HG02943 (cell line): ENCODE data around the gene SAYSD1.

ENCODE experiments used
- ATAC-seq: cut with Tn5 transposase; IDR thresholded peaks from one replicate; pipeline ENCODE4 v1.9.1; 2021; ENCODE audit warnings: mild to moderate bottlenecking, low read depth, moderate library complexity; ENCODE audit not compliant: unreplicated experiment

The SAYSD1 gene

DNA sequence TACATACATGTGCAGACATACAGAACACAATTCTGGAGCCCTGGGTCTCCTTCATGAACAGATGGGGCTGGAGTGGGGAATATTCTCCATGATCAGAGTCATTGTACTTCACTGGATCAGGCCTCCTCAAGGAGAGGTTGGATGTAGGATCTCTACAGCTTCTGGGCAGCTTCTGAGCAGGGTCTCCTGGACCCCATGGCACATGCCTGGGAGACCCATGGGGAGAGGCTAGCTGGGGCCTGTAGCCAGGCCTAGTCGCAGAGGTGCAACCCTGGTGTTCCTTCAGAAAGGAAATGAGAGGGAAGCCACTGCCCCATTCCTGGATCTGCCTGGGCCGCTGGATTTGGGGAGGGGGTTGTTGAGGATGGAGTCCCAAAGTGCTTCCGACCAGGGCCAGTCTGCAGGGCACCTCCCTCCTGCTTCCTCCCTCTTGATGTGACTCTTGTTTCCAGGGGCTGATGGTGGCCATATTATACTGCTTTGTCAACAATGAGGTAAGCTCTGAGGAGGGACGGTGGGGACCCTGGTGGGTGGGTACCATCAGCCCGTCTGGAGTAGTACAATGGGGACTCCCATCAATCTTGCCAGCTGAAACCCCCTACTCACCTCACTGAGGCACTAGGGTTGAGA, 34.6 kb downstream of the SAYSD1 start:
- ATAC-seq, result no peak

DNA sequence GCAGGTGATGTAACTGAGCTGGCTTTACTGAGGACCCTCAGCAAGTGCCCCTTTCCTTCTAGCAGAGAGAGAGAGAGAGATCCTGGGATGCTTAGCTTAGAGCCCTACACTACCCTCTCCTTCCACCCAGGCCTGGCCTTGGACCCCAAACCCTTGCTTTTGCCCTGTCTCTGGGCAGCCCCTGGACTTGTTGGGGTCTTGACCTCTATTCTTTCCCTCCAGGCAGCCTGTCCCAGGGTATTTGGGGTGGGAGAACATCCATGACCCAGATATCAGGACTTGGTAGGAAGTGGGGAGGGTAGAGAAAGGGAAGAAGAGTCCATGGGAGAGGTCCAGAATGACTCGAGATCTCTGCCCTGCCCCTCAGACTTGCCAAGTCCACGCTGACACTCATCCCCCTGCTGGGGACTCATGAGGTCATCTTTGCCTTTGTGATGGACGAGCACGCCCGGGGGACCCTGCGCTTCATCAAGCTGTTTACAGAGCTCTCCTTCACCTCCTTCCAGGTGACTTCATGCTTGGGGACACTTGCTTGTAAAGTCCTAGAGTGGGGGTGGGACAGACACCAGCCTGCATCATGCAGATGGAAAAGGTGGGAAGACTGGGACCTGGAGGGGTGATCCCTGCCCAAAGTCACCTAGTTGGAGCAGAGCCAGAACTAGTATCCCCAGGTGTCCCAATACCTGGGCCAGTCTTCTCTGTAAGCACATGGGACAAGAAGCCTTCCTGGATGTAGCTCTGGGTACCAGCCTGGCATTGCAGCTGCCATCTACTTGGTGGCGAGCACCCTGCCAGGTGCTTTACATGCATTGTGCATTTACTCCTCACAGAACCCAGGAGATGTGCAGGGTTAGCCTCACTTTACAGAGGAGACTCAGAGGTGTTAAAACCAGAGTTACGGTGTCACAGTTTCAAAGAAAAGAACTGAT, 35.5 kb downstream of the SAYSD1 start:
- no peak for ATAC-seq

DNA sequence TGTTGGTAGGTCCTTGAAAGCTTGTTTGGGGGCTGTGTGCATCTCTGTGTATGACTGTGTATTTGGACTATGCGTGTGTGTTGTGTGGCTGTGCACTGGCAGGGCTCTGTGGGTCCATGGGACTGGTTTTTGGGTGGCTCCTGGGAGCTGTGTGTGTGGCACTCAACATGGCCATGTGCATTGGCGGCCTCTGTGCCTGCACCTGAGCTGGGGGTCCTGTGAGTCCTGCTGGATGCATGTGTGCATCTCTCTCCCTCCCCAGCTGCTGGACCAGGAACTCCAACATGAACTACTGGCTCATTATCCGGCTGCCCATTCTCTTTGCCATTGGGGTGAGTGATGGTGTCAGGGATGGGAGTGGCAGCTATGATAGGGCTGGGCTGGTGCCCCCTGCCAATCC, 36.3 kb downstream of the SAYSD1 start:
- ATAC-seq, result no peak

DNA sequence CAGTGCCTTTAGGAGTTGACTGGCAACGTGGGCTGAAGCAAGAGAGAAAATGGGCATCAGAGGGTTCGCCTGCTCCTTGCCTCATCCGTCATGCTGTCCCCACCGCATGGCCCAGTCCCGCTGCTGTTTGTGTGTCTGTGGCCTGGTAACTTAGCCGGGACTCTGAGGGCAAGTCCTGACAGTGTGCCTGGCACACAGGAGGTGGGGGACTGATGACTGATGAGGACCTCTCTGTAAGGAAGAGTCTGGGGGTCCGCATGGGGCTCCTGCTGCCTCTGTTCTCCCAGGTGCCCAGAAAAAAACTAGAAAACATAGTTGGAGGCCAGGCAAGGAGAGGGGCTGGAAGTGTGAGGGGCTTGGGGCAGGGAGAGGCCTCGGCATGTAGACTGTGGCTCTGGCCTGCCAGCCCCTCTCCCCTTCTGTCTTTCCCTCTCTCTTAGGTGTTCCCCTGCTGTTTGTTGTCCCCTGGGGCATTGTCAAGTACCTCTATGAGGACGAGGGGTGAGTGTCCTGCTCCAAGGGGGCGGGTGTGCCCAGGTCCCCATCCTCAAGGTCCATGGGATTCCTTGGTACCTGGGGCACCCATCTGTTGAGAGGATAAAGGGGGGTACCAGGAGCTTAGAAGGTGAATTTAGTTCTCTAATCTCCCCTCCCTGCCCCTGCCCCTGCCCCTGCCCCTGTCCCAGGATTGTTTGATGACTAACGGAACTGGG, 36.9 kb downstream of the SAYSD1 start:
- no peak for ATAC-seq

DNA sequence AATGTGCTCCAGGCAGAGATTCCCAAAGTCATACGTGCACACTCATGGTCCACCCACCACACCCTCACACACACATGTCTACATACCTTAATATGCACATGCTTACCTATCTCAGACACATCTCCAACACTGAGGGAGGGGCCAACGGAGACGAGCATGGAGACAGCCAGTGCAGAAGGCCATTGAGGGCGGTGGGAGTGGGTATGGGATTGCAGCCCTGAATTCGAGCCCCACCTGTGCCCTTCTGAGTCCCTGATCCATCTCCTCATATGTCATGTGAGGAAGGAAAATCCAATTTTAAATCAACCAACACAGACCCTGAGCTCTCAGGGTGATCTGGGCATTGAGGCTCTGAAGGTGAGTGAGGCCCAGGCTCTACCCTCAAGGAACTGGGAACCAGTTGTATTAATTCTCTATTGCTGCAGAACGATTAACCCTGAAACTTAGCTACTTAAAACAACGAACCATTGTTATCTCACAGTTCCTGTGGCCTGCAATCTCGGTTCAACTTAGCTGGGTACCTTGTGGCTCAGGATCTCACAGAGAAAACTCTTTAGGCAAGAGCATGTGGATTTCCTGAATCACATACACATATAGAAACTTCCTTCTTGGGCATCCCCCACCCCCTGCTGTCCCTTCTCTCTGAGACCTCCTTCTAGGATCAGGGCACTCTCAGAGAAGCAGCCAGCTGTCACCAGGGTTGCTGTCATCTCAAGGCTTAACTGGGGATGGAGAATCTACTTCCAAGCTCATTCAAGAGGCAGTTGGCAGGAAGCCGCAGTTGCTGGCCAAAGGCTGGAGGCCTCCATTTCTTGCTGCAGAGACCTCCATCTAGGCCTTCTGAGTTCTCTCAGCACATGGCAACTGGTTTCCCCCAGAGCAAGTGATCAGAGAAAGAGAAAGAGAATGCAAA, 38.1 kb downstream of the SAYSD1 start:
- ATAC-seq, result no peak

DNA sequence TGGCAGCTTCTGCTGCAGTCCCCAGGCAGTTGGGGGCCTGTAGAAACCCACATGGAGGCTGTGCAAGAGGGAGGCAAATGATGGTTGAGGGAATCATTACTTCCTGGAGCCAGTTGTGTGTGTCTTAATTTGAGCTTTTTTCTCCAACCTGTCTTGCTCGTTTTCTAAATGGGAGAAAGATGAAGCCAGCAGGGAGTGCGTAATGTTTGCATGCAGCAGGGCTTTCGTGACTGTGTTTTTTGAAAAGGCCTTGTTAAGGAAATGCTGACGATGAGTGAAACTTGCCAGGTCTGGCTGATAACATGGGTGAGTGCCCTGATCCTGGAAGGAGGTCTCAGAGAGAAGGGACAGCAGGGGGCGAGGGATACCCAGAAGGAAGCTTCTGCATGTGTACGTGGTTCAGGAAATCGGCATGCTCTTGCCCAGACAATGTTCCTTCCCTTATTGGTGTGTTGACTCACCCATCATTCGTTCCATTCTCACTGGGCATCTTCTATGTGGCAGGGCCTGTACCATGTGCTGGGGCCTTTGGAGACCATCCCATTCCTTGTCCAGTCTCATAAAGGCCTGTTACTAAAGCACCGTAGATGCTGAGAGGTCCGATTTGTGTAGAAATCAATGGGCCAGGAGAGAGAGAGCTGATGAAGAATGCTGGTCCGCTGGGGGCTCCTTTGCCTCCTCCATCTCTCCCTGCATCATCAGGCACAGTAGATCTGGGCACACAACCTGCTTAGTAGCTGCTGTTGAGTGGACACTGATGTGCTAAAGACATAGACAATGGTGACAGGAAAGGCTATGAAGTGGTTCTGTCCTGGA, 39.0 kb downstream of the SAYSD1 start:
- no peak for ATAC-seq

DNA sequence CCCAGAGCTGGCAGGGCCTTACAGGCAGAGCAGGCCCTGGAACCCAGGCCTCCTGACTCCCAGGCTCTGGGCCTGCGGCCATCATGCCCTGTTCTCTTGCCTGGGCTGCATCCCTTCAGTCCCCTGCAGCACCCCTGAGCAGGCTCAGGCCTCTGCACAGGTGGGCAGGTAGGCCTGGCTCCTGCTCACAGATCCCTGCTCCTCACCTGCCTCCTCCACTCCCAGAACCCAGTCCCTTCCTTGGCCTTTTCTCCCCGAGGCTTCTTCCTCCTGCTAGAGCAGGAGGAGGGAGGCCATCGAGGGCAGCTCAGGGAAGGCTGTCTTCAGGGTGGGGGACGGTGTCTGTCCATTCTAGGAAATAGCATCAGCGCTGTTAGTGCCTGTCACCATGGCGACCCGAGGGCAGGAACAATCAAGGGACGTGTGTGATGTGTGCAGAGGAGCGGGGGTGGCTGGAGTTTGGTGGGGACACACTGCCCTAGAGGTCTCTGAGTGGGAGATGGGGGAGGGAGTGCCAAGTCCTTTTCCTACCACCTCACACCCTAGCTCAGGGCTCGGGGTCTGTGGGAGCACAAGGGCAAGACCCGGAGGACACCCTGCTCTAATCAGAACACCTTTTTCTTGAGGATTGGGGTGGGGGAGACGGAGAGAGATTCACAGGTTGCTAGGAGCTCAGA, 39.8 kb downstream of the SAYSD1 start:
- no peak for ATAC-seq

DNA sequence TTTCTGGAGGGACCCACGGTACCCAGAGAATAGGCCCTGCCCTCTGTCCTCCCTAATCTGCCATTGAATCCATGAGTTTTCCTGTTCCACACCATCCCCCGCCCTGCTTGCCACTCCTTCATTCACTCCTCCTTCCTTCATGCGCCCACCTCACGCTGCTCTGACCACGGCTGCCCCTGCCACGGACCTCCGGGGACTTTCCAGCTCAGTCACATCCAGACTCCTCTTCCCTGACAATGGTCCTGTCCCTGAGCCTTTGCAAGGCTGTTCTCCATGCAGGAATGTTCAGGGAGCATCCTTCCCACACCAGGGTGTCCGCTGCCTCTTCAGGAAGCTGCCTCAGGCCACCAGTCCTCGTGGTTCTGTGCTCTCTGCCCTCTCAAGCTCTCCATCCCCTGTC, 40.5 kb downstream of the SAYSD1 start:
- no peak for ATAC-seq

DNA sequence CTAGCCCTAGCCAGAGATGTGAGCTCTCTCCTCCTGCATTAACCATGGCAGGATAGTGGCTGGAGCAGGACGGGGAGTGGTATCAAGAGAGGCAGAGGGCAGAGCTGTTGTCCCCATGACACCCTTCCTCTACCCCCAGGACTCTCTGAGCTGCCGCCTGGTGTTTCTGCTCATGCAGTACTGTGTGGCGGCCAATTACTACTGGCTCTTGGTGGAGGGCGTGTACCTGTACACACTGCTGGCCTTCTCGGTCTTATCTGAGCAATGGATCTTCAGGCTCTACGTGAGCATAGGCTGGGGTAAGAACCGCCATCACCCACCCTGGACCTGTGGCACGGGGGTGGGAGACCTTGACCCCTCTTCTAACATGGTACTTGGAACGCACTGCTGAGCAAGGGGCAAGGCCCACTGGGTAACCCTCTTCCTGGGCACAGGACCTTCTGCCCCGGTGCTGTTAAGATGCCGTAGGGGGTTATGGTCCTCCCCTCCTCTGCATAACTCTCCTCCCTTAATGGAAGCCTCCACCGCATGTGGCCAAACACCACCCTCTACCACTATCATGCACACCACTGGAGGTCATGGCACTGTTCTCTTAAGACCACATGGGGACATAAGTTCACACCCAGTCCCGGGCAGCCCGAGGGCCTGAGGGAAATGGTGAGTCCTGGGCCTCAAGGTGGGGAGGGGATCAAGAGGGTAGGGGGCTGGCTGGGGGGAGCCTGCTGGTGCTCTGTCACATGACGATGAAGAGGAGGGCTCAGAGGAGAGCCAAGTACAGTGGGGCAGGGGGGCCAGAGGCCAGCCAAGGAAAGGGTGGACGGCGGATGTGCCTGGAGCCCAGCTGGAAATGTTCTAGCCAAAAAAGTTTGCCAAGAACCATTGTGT, 41.3 kb downstream of the SAYSD1 start:
- no peak for ATAC-seq

DNA sequence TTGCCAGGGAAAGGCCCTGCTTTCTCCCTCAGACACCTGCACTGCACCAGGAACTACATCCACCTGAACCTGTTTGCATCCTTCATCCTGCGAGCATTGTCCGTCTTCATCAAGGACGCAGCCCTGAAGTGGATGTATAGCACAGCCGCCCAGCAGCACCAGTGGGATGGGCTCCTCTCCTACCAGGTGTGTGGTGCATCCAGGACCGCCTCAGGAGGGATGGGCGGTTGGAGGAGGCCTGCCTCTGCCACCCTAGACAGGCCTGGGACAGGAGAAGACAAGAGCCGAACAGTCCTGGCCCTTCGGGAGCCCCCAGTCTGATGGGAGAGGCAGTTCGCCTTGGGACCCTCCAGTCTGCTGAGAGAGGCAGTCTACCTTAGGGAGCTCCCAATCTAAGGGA, 42.2 kb downstream of the SAYSD1 start:
- ATAC-seq, result no peak

DNA sequence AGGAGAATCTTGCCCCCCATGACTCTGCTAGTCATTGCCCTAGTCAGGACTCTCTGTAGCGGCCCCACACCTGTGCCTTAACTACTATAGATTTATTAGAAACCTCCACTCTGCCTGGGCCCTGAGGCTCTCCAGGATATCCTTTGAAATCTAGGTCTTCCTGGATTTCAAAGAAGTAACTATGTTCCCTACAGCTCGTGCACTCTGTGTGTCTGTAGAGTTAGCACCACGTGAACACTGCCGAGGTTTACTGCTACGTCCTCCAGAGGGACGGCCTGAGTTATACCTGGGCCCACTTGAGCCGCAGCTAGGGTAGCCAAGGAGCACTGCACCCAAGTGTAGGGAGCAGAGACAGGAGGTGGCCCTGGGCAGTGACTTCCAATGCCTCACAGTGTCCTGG, 46.6 kb downstream of the SAYSD1 start:
- no peak for ATAC-seq

DNA sequence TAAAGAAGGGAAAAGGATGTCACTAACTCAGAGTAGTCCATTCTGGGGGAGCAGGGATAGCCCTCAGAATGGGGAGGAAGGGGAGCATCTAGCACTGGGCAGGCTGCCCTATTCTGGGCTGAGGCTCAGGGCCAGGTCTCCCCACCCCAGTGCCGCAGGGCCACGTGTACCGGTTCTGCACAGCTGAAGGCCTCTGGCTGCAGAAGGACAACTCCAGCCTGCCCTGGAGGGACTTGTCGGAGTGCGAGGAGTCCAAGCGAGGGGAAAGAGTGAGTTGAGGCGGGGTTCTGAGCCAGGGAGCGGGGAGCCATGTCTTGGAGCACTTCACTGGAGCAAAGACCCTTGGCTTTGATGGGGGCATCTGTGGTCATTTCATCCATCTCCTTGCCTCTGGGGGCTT, 49.4 kb downstream of the SAYSD1 start:
- ATAC-seq, result no peak

DNA sequence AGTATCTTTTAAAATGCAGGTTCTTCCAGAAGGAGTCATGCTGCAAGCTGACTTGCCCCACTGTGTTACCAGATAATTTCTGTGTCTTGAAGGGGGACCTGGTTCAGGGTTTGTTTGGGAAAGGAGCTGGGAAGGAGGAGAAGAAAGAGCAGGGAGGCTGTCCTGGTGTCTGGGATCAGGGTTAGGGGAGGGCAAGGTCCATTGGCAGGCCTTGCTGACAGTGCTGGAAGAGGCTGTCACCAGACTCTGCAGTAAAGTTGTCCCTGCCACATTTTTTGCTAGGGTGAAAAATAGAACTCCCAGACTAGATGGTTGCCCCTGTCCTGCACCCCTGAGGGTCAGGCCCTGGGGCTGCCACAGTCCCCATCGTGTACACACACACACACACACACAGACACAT, 51.5 kb downstream of the SAYSD1 start:
- no peak for ATAC-seq

DNA sequence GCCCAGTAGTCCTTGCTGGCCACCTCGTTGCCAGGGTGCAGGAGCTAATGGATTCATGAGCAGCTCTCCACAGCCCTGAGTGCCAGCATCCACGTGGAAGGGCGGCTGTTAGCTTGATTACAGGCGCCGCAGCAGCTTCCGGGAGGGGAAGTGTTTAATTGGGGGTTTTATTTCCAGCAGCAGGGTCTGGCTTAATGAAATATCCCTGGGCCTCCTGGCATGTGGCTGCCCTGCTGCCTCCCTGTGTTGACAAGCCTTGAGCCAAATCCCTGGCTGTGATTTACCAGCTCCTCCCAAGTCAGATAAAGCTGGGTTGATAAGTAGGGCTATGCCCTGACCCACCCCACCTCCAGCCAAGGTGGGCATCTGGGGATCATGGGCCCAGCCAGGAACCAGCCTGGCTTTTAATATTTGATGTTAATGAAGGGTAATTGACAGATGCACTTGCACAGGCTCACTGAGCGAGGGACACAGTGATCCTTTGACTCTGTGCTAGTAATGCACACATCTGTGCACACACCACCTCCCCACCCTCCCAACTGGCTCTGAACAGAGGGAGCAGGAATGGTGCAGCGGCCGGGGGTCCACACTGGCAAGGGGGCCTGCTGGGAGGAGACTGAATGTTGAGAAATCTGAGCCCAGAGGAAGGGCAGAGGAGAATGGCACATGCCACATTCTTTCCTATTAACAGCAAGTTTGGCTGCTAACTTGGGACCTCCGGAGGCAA, 52.8 kb downstream of the SAYSD1 start:
- no peak for ATAC-seq

DNA sequence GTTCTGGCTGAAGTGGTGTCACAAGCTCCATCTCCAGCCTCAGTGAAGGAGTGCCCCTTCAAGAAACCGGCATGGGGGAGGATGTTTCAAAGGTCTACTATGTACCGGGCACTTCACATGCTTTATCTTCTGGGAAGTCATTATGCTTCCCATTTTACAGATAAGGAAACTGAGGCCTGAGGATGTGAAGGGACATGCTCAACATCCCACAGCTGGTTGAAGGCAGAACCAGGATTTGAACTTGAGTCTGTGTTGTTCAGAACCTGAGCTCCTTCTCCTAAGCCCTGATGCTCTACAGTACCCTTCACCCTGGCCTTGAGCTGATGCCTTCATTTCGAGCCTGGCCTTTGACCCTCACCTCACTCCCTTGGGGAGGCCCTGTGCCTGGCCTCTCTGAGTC, 53.4 kb downstream of the SAYSD1 start:
- ATAC-seq, result no peak

DNA sequence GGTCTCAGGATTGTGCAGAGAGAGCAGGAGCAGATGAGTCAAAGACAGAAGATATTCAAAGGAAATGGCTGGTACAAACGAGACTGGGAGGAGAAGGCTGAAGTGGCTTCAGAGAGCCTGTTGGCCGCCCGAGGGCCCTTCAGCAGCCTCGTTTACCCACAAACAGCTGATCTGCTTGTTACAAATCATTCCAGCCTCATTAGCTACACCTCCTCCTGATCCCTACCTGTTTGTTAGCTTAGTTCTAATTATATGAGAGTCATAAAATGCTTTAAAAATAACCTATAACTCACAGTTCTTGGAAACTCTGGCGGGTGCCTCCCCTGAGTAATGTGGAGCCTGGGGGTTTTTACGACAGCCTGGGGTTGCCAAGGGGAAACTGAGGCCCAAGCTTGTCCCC, 53.8 kb downstream of the SAYSD1 start:
- ATAC-seq, result no peak

DNA sequence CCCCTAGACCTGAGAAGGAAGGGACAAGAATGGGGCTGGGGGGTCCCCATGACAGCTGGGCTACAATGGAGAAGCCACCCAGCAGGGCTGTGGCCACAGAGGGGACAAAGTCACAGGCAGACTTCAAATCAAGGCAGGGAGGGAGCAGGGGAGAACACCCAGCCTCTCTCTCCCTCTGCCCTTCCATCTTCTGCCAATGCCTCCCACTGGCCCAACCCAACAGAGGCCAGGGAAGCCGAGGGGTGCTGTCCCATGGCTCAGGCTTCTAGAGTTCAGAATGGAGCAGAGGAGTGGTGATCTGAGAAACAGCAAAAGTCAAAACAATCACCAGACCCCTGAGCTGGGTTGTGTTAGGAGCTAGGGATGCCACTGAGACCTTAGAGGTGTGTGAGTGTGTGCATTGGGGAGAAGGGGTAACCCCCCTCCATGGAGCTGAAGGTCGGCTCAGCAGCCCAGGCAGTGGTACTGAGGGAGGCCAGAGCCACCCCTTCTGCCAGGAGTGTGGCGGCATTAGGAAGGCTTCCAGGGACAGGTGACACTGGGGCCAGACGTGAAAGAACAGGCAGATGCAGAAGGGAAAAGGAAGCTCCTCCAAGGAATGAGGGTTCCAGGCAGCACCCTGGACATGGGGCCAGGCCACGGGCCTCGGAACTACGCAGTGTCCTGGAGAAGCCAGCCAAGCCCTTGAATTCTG, 54.4 kb downstream of the SAYSD1 start:
- ATAC-seq, result no peak
